A673 (cell line): ENCODE measurements around the gene NUCKS1.

Experiments used
- EZH2 ChIP-seq: fragments of 200-600 bp; sonication (generic); IDR thresholded peaks from 2 replicates; pipeline ENCODE4 v1.6.1; 2017; ENCODE audit warnings: borderline replicate concordance, low read depth, mild to moderate bottlenecking, mixed read lengths, antibody characterized with exemption, low read length; ENCODE audit not compliant: poor library complexity, severe bottlenecking
- TF ChIP-seq, protein P1 (sequence below): fragments of 300-800, 200-600 bp; sonication (generic); conservative IDR thresholded peaks from 2 replicates; pipeline ENCODE4 v1.5.1; 2017; ENCODE audit warnings: low read depth, mild to moderate bottlenecking, antibody characterized with exemption, low read length, moderate library complexity, mixed read lengths

DNA sequence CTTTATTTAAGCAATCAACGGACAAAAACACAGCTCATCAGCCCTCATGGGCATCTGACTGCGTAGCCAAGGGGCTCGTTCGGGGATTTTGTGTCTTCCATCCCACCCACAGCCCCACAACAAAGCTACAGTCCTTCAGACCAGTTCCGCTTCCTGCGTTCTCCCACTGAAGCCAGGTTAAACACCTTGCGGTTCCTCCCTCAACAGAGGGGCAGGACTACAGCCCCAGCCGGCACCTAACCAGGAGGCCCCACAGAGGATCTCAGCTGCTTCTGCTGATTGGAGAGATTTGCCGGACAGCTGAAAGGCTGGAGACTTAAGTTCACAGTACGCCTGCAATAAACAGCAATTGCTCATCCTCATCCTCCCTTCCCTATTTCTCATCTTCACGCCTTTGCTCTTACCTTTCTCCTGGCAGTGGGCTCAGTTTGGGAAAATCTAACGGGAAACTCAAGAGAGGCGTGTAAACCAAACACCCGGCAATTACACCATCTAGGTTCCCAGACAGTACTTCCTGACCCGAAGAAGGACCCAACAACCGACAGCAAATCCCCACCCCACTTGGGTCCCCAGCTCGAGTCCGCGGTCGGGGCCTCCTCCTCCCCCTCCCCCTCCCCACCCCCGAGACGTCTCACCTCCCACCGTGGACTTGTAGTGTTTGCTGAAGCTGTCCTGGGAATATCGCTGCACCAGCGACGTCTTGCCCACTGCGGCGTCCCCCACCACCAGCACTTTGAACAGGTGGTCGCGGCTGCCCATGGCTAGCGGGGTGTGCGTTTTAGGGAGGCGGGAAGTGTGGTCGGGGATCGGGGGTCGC lies 24.4 kb upstream of the NUCKS1 start:
- TF ChIP-seq, protein P1, sequence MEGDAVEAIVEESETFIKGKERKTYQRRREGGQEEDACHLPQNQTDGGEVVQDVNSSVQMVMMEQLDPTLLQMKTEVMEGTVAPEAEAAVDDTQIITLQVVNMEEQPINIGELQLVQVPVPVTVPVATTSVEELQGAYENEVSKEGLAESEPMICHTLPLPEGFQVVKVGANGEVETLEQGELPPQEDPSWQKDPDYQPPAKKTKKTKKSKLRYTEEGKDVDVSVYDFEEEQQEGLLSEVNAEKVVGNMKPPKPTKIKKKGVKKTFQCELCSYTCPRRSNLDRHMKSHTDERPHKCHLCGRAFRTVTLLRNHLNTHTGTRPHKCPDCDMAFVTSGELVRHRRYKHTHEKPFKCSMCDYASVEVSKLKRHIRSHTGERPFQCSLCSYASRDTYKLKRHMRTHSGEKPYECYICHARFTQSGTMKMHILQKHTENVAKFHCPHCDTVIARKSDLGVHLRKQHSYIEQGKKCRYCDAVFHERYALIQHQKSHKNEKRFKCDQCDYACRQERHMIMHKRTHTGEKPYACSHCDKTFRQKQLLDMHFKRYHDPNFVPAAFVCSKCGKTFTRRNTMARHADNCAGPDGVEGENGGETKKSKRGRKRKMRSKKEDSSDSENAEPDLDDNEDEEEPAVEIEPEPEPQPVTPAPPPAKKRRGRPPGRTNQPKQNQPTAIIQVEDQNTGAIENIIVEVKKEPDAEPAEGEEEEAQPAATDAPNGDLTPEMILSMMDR, result no peak
- TF ChIP-seq EZH2, result no peak
